NCI-H748 (cell line): Measurements from ENCODE around the gene ECEL1.
"Not testable (repeated sequence)": the region's sequence is repeated elsewhere in the genome, so short reads cannot be mapped to it uniquely, and the experiment has no call there.

ENCODE experiments used
- DNase-seq: peaks from one replicate; lab custom pipeline; 2025; ENCODE audit not compliant: unreplicated experiment; lab: John Stamatoyannopoulos, UW

Gene ECEL1

GRCh38 chr2:232460171-232460570, 27.5 kb downstream of the ECEL1 start:
- no peak for DNase-seq

GRCh38 chr2:232459419-232460035, 28.1 kb downstream of the ECEL1 start:
- no peak for DNase-seq

- no peak for DNase-seq
These were observed 28.8 kb downstream of the ECEL1 start for GRCh38 chr2:232458661-232459418.

- DNase-seq, result no peak
These were observed 29.5 kb downstream of the ECEL1 start for GRCh38 chr2:232458051-232458660.

GRCh38 chr2:232457121-232458011, 30.3 kb downstream of the ECEL1 start:
- no peak for DNase-seq

GRCh38 chr2:232456296-232457120, 31.1 kb downstream of the ECEL1 start:
- no peak for DNase-seq

- no peak for DNase-seq
These were observed 32.0 kb downstream of the ECEL1 start, which contains the start of gene ALPI for GRCh38 chr2:232455426-232456255. ALPI (plus strand) TSS chr2:232456153; CDS start chr2:232456200, 47 bp downstream.

- no peak for DNase-seq
These were observed 33.0 kb downstream of the ECEL1 start for GRCh38 chr2:232454630-232455029.

- not testable (repeated sequence) for DNase-seq
These were observed 36.0 kb downstream of the ECEL1 start for GRCh38 chr2:232451645-232452044.

GRCh38 chr2:232449964-232450363, 37.7 kb downstream of the ECEL1 start:
- no peak for DNase-seq

- DNase-seq, result no peak
These were observed 39.3 kb downstream of the ECEL1 start for GRCh38 chr2:232448304-232448690.

GRCh38 chr2:232447638-232448303, 39.9 kb downstream of the ECEL1 start:
- no peak for DNase-seq

GRCh38 chr2:232447091-232447620, 40.5 kb downstream of the ECEL1 start:
- no peak for DNase-seq

- DNase-seq, result peak; percentile 14
These were observed 41.3 kb downstream of the ECEL1 start for GRCh38 chr2:232446266-232446777.

- DNase-seq, result not testable (repeated sequence)
These were observed 42.3 kb downstream of the ECEL1 start for GRCh38 chr2:232445149-232445885.

GRCh38 chr2:232444409-232445148, 43.1 kb downstream of the ECEL1 start:
- peak; percentile 50 for DNase-seq
